GM12878 (cell line): Measurements from ENCODE around the gene ACOT7. TPM values are rescaled to one million over a fixed set of nuclear protein-coding genes. Genes with fewer than 3 reads are reported as not detected.

Source experiments
- ATAC-seq: fragments of 200-7000 bp; cut with Tn5 transposase; 3 replicates; pipeline ENCODE4 v1.9.1; 2020; ENCODE audit warnings: mild to moderate bottlenecking, moderate library complexity
- BruUV-seq: library from RNA; stranded (reverse); fragments of 400-500 nt; replicated peaks from 2 replicates; lab custom pipeline; 2021; lab: Mats Ljungman, UMichigan
- CTCF ChIA-PET: fragments of 300-600 bp; sonication (Branson Sonifier 250); formaldehyde crosslinking; extraction: SDS; loops from one replicate; lab custom pipeline; 2021; ENCODE audit warnings: inconsistent platforms; lab: Yijun Ruan, JAX
- POLR2A ChIA-PET: fragments of 350-600 bp; formaldehyde crosslinking; extraction: SDS; loops from one replicate; lab custom pipeline; 2021; ENCODE audit warnings: inconsistent platforms; lab: Charles Lee
- RAD21 ChIA-PET: fragments of 300-600 bp; sonication (Branson Sonifier 250); formaldehyde crosslinking; loops from one replicate; lab custom pipeline; 2023; ENCODE audit warnings: antibody characterized with exemption; ENCODE audit not compliant: unreplicated experiment; lab: Charles Lee
- SMC1A ChIA-PET: fragments of 300-600 bp; sonication (Branson Sonifier 250); formaldehyde crosslinking; loops from one replicate; lab custom pipeline; 2023; ENCODE audit not compliant: unreplicated experiment, uncharacterized antibody; lab: Charles Lee
- DNase-seq: peaks from one replicate; pipeline ENCODE4 v3.0.0-alpha.2; 2011; ENCODE audit warnings: low read depth, low spot score
- FAIRE-seq: peaks from 3 replicates; lab custom pipeline; 2011; peaks lifted over from hg19 to GRCh38; lab: Jason Lieb, UNC
- H2AFZ ChIP-seq: 2 replicates; pipeline ENCODE4 v1.6.0; 2011; ENCODE audit warnings: low read depth, low read length, control low read depth; ENCODE audit not compliant: control insufficient read depth
- H3K27ac ChIP-seq: 2 replicates; pipeline ENCODE4 v1.5.1; 2011; ENCODE audit warnings: control low read depth; ENCODE audit not compliant: control insufficient read depth, insufficient read depth
- H3K27me3 ChIP-seq, 2 experiments: replicated peaks in 1 of 2; 2 replicates each; pipeline versions ENCODE4 v1.6.0 to v1.6.1; 2011; ENCODE audit warnings: low read length in 1 of 2; ENCODE audit not compliant: control insufficient read depth in 2 of 2, insufficient read depth in 2 of 2
- H3K36me3 ChIP-seq, 2 experiments: 2 replicates each; pipeline ENCODE4 v1.5.1; 2011; ENCODE audit warnings: low read length in 1 of 2; ENCODE audit not compliant: control insufficient read depth in 2 of 2, insufficient read depth in 2 of 2
- H3K4me1 ChIP-seq: 2 replicates; pipeline ENCODE4 v1.6.1; 2011; ENCODE audit warnings: mild to moderate bottlenecking, low read length, moderate library complexity, mixed read lengths; ENCODE audit not compliant: control insufficient read depth, insufficient read depth
- H3K4me2 ChIP-seq: 2 replicates; pipeline ENCODE4 v1.6.0; 2011; ENCODE audit warnings: control low read depth; ENCODE audit not compliant: control insufficient read depth, insufficient read depth
- H3K4me3 ChIP-seq: fragments of 200-600 bp; sonication (generic); 2 replicates; pipeline ENCODE4 v1.5.1; 2016
- H3K79me2 ChIP-seq: 2 replicates; pipeline ENCODE4 v1.6.0; 2011; ENCODE audit warnings: low read length; ENCODE audit not compliant: control insufficient read depth, insufficient read depth
- H3K9ac ChIP-seq: 2 replicates; pipeline ENCODE4 v1.8.0; 2011; ENCODE audit warnings: low read length, control low read depth, mixed read lengths; ENCODE audit not compliant: control insufficient read depth, insufficient read depth
- H3K9me3 ChIP-seq: replicated peaks from 3 replicates; pipeline ENCODE4 v1.5.1; 2011; ENCODE audit warnings: mild to moderate bottlenecking, low read length; ENCODE audit not compliant: control insufficient read depth, insufficient read depth
- H4K20me1 ChIP-seq: 2 replicates; pipeline ENCODE4 v1.6.0; 2011; ENCODE audit not compliant: control insufficient read depth, insufficient read depth
- CHD2 ChIP-seq: IDR thresholded peaks from 2 replicates; pipeline ENCODE4 v1.6.1; 2011; ENCODE audit warnings: low read depth, low read length, improper control_type of control experiment, borderline replicate concordance
- HDGF ChIP-seq: fragments of 450-650 bp; IDR thresholded peaks from 2 replicates; pipeline ENCODE4 v1.6.1; 2016; ENCODE audit warnings: antibody characterized with exemption
- MTA2 ChIP-seq: fragments of 450-650 bp; IDR thresholded peaks from 2 replicates; pipeline ENCODE4 v1.6.1; 2016; ENCODE audit warnings: low read depth, mild to moderate bottlenecking, moderate library complexity
- RAD21 ChIP-seq: IDR thresholded peaks from 2 replicates; pipeline ENCODE4 v1.6.1; 2011; ENCODE audit warnings: mild to moderate bottlenecking, low read depth, low read length, moderate library complexity; ENCODE audit not compliant: insufficient read depth
- SMAD1 ChIP-seq: fragments of 450-650 bp; IDR thresholded peaks from 2 replicates; pipeline ENCODE4 v1.6.1; 2018; ENCODE audit warnings: mild to moderate bottlenecking, low read depth; ENCODE audit not compliant: partially characterized antibody
- STAT1 ChIP-seq: fragments of 450-650 bp; conservative IDR thresholded peaks from 2 replicates; pipeline ENCODE4 v1.6.1; 2014; ENCODE audit warnings: antibody characterized with exemption, mild to moderate bottlenecking
- TAF1 ChIP-seq: IDR thresholded peaks from 2 replicates; pipeline ENCODE4 v1.6.1; 2011; ENCODE audit warnings: mild to moderate bottlenecking, low read depth, low read length, borderline replicate concordance
- WGBS: methylation state at CpG from one replicate; pipeline ENCODE4 v1.1.6; 2016; ENCODE audit warnings: low lambda C conversion rate; ENCODE audit not compliant: insufficient replicate concordance, insufficient coverage; ENCODE audit errors: missing lambda C conversion rate; 5-methylcytosine and 5-hydroxymethylcytosine counted together
- in situ Hi-C: fragments of 300-500 bp; cut with MboI; formaldehyde crosslinking; loops from 9 replicates; pipeline ENCODE4 v1.14.3; 2018; ENCODE audit warnings: mixed read lengths
- intact Hi-C: fragments of 100-400 bp; cut with micrococcal nuclease; formaldehyde crosslinking; loops from one replicate; pipeline ENCODE4 v1.14.2; 2022; ENCODE audit not compliant: unreplicated experiment
- polyA plus RNA-seq, 11 experiments: library from polyadenylated mRNA; depleted of rRNA in 4 of 11; unstranded in 6 of 11; stranded (reverse) in 5 of 11; fragments of >200 nt; fragmentation: Nextera tagmentation in 4 of 11; fragmentation: Illumina TruSeq in 1 of 11; extraction: Ambion mirVana in 4 of 11; extraction: Trizol in 1 of 11; gene quantifications; 1 replicate in 1 of 11; 2 replicates in 10 of 11; pipeline versions ENCODE4 v1.2.1 to v1.2.3, GENCODE V29; 2011 to 2016; ENCODE audit warnings: inconsistent platforms in 2 of 11, missing spikeins in 2 of 11, low read depth in 1 of 11
- total RNA-seq, 4 experiments: library from RNA; depleted of rRNA in 3 of 4; stranded (reverse); fragments of >200 nt in 3 of 4; fragmentation: Illumina TruSeq in 1 of 4; extraction: Trizol in 1 of 4; gene quantifications; 2 replicates each; pipeline versions ENCODE4 v1.2.1 to v1.2.3, GENCODE V29; 2013 to 2021
- TF ChIP-seq, protein P1 (sequence below): fragments of 450-650 bp; IDR thresholded peaks from 2 replicates; pipeline ENCODE4 v1.6.1; 2017; ENCODE audit warnings: mild to moderate bottlenecking, low read depth, inconsistent platforms; ENCODE audit not compliant: poor library complexity, severe bottlenecking
- TF ChIP-seq, protein P2 (sequence below): IDR thresholded peaks from 2 replicates; pipeline ENCODE4 v1.6.1; 2012; ENCODE audit warnings: low read depth, low read length, improper control_type of control experiment

Gene ACOT7
- total and polyA plus RNA-seq, 10 of the 15 experiments (the other 5 are each of a cell fraction or from before 2014, with no cell fraction given) = 8.9 to 206 (median 61.2) TPM

DNA sequence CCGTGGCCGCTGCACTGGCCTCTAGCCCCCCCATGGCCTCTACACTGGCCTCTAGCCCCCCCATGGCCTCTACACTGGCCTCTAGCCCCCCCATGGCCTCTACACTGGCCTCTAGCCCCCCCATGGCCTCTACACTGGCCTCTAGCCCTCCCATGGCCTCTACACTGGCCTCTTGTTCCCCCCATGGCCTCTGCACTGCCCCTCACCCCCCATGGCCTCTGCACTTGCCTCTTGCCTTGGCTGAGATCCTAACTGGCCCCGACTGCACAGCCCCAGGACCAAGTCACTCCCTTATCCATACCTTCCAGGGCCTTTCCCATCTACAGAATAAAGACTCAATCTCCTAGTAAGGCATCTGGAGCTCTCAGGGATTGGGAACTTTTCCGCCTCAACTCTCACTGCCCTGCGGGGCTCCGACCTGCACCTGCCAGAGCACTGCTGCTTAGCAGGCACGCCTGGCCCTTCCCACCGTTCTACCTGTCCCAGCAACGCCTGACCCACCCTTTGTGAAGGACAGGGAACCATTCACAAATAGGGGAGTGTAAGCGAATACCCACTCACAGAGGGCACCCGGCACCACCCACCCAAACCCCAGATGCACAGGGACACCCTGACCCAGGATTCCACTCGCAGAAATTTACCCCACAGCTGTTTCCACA is 38.8 kb downstream of the ACOT7 start:
- BruUV-seq = no TSS peak
- POLR2A ChIA-PET = no interaction called here
- H3K9me3 ChIP-seq = no peaks in the 10 kb centered on the region
- peaks cover 16% of the 10 kb centered on the region for H3K4me1 ChIP-seq
- peaks cover 13% of the 10 kb centered on the region for H3K79me2 ChIP-seq
- in situ Hi-C loops = no loop called here
- SMC1A ChIA-PET = no interaction called here
- WGBS = 90% methylated on average over 12 of the region's 12 CpGs
- no peaks in the 10 kb centered on the region for H4K20me1 ChIP-seq
- peaks cover 0 to under 1% of the 10 kb centered on the region in 2 experiments; a peak in 2 of 4 replicates for H3K36me3 ChIP-seq
- ATAC-seq (no peak), FAIRE-seq (no peak), DNase-seq (no peak)
- no peak overlapping the region for H3K27ac ChIP-seq
- no peak overlapping the region for H3K4me3 ChIP-seq
- intact Hi-C loops = loop anchor here (5.0 kb wide), 1 partner anchor 38 kb away; the partner anchor contains the start of gene ACOT7
- no peak overlapping the region for H2AFZ ChIP-seq
- H3K27me3 ChIP-seq = no peaks in the 10 kb centered on the region
- H3K4me2 ChIP-seq = no peak overlapping the region
- no peak overlapping the region for H3K9ac ChIP-seq
- CTCF ChIA-PET = interaction anchor here (15.2 kb wide), 1 partner anchor 45 kb away, joined by 276 read pairs; the partner anchor contains the start of gene ACOT7
- RAD21 ChIA-PET = no interaction called here
- TF ChIP-seq MTA2 (no peak), HDGF (no peak), CHD2 (no peak), SMAD1 (no peak), STAT1 (no peak), RAD21 (no peak), TAF1 (no peak)
- TF ChIP-seq, protein P1, sequence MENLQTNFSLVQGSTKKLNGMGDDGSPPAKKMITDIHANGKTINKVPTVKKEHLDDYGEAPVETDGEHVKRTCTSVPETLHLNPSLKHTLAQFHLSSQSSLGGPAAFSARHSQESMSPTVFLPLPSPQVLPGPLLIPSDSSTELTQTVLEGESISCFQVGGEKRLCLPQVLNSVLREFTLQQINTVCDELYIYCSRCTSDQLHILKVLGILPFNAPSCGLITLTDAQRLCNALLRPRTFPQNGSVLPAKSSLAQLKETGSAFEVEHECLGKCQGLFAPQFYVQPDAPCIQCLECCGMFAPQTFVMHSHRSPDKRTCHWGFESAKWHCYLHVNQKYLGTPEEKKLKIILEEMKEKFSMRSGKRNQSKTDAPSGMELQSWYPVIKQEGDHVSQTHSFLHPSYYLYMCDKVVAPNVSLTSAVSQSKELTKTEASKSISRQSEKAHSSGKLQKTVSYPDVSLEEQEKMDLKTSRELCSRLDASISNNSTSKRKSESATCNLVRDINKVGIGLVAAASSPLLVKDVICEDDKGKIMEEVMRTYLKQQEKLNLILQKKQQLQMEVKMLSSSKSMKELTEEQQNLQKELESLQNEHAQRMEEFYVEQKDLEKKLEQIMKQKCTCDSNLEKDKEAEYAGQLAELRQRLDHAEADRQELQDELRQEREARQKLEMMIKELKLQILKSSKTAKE = no peak
- TF ChIP-seq, protein P2, sequence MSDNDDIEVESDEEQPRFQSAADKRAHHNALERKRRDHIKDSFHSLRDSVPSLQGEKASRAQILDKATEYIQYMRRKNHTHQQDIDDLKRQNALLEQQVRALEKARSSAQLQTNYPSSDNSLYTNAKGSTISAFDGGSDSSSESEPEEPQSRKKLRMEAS = no peak
